Tibial nerve (tissue), 4 donors: ENCODE results near the gene KRT86. TPM values are rescaled to one million over a fixed set of nuclear protein-coding genes. Genes with fewer than 3 reads are reported as not detected.
A peak's percentile ranks its signal among the peaks of the same experiment; 100 is the strongest.

Source experiments
- DNase-seq, 2 donors: peaks; one replicate each; pipeline ENCODE4 v3.0.0-alpha.2; 2019; ENCODE audit warnings: low spot score in 2 of 2
- H3K27ac ChIP-seq, 4 donors: fragments of 200-600 bp; sonication (generic) in 3 of 4; one replicate each; pipeline ENCODE4 v1.5.1; 2017 to 2019; ENCODE audit warnings: mild to moderate bottlenecking in 1 of 4
- H3K27me3 ChIP-seq, 2 donors: fragments of 200-600 bp; sonication (generic) in 1 of 2; one replicate each; pipeline versions ENCODE4 v1.5.1 to v1.6.0; 2017 to 2019
- H3K36me3 ChIP-seq, 3 donors: fragments of 200-600 bp; sonication (generic); one replicate each; pipeline ENCODE4 v1.5.1; 2018 to 2019
- H3K4me1 ChIP-seq, 4 donors: fragments of 200-600 bp; sonication (generic) in 3 of 4; one replicate each; pipeline ENCODE4 v1.5.1; 2017 to 2019
- H3K4me3 ChIP-seq, 4 donors: fragments of 200-600 bp; sonication (generic) in 3 of 4; one replicate each; pipeline ENCODE4 v1.5.1; 2017 to 2019; ENCODE audit warnings: mild to moderate bottlenecking in 1 of 4, moderate library complexity in 1 of 4
- H3K9me3 ChIP-seq, 4 donors: fragments of 200-600 bp; sonication (generic) in 3 of 4; one replicate each; pipeline ENCODE4 v1.5.1; 2017 to 2019
- CTCF ChIP-seq, 5 experiments: fragments of 200-600 bp in 3 of 5; fragments of 450-650 bp in 2 of 5; sonication (generic) in 3 of 5; IDR thresholded peaks; one replicate each; pipeline ENCODE4 v1.5.1; 2016 to 2019; ENCODE audit warnings: antibody characterized with exemption in 5 of 5, mild to moderate bottlenecking in 3 of 5, moderate library complexity in 2 of 5
- EP300 ChIP-seq, 2 donors: sonication (generic); formaldehyde crosslinking; IDR thresholded peaks; one replicate each; pipeline ENCODE4 v1.6.1; 2017; ENCODE audit warnings: antibody characterized with exemption in 2 of 2, mild to moderate bottlenecking in 1 of 2
- POLR2A ChIP-seq, 2 donors: fragments of 450-650 bp; IDR thresholded peaks; one replicate each; pipeline ENCODE4 v1.6.1; 2017; ENCODE audit warnings: antibody characterized with exemption in 2 of 2, mild to moderate bottlenecking in 2 of 2, moderate library complexity in 2 of 2
- WGBS, 2 donors: methylation state at CpG; one replicate each; pipeline ENCODE4 v1.1.5; 2018; 5-methylcytosine and 5-hydroxymethylcytosine counted together
- total RNA-seq, 4 donors: library from RNA; depleted of rRNA; stranded (reverse); fragments of >200 nt; gene quantifications; one replicate each; pipeline ENCODE4 v1.1.0, GENCODE V29; 2016

KRT86 gene
- total RNA-seq, 4 donors from 2014 or later: not detected

GRCh38 chr12:52324153-52324444 lies 49.7 kb downstream of the KRT86 start:
- Histone ChIP-seq H3K27ac (no peak overlapping the region), H3K4me1 (no peaks in the 10 kb centered on the region), H3K4me3 (no peak overlapping the region), H3K36me3 (no peaks in the 10 kb centered on the region), H3K9me3 (no peaks in the 10 kb centered on the region), H3K27me3 (peaks cover 0 to 31% of the 10 kb centered on the region in 2 donors)
- no peak for DNase-seq
- WGBS, 2 donors: 82 to 92% methylated on average over 1 to 3 of the region's 3 CpGs
- TF ChIP-seq EP300 (IDR thresholded peaks at IDR 0.05) (no peak), CTCF (IDR thresholded peaks at IDR 0.05) (no peak), POLR2A (IDR thresholded peaks at IDR 0.05) (no peak)

GRCh38 chr12:52327052-52327829 lies 52.8 kb downstream of the KRT86 start:
- H3K36me3 ChIP-seq: no peaks in the 10 kb centered on the region
- TF ChIP-seq CTCF (IDR thresholded peaks at IDR 0.05): peak; percentile 53 to 68 (median 64)
- TF ChIP-seq POLR2A (IDR thresholded peaks at IDR 0.05): no peak
- H3K27me3 ChIP-seq: peaks cover 0 to 3% of the 10 kb centered on the region in 2 donors
- no peaks in the 10 kb centered on the region for H3K9me3 ChIP-seq
- 44 to 45% methylated on average over 11 of the region's 11 CpGs for WGBS, 2 donors
- H3K27ac ChIP-seq: no peak overlapping the region
- peak; percentile 35 to 74 for DNase-seq
- H3K4me3 ChIP-seq: no peak overlapping the region
- no peaks in the 10 kb centered on the region for H3K4me1 ChIP-seq

- no peak for DNase-seq
These were observed 53.5 kb downstream of the KRT86 start for GRCh38 chr12:52327830-52328500.

GRCh38 chr12:52331039-52331438 lies 56.6 kb downstream of the KRT86 start:
- Histone ChIP-seq H3K9me3 (peaks cover 0 to 10% (median 2%) of the 10 kb centered on the region in 4 donors), H3K4me1 (no peaks in the 10 kb centered on the region), H3K36me3 (no peaks in the 10 kb centered on the region), H3K4me3 (no peak overlapping the region), H3K27me3 (peaks cover 0 to 3% of the 10 kb centered on the region in 2 donors), H3K27ac (no peak overlapping the region)
- DNase-seq: no peak
- no peak for TF ChIP-seq CTCF (IDR thresholded peaks at IDR 0.05)
- TF ChIP-seq POLR2A (IDR thresholded peaks at IDR 0.05): no peak
- TF ChIP-seq EP300 (IDR thresholded peaks at IDR 0.05): no peak
- 54 to 67% methylated on average over 1 of the region's 1 CpG for WGBS, 2 donors

More at GRCh38 chr12:52327830-52328500, 53.5 kb downstream of the KRT86 start:
- Histone ChIP-seq H3K27me3 (peaks cover 0 to 3% of the 10 kb centered on the region in 2 donors), H3K27ac (no peak overlapping the region), H3K4me1 (no peaks in the 10 kb centered on the region), H3K4me3 (no peak overlapping the region), H3K9me3 (no peaks in the 10 kb centered on the region), H3K36me3 (no peaks in the 10 kb centered on the region)
- TF ChIP-seq EP300 (IDR thresholded peaks at IDR 0.05) (no peak), POLR2A (IDR thresholded peaks at IDR 0.05) (no peak), CTCF (IDR thresholded peaks at IDR 0.05) (no peak)
- 70% methylated on average over 10 of the region's 10 CpGs for WGBS, 2 donors

- Histone ChIP-seq H3K27ac (no peak overlapping the region), H3K36me3 (no peaks in the 10 kb centered on the region), H3K4me1 (no peaks in the 10 kb centered on the region), H3K9me3 (peaks cover 0 to 16% (median 5%) of the 10 kb centered on the region in 4 donors), H3K27me3 (peaks cover 0 to 3% of the 10 kb centered on the region in 2 donors), H3K4me3 (no peak overlapping the region)
- 64 to 72% methylated on average over 3 of the region's 3 CpGs for WGBS, 2 donors
- no peak for DNase-seq
- no peak for TF ChIP-seq EP300 (IDR thresholded peaks at IDR 0.05)
- no peak for TF ChIP-seq POLR2A (IDR thresholded peaks at IDR 0.05)
- no peak for TF ChIP-seq CTCF (IDR thresholded peaks at IDR 0.05)
These were observed 57.4 kb downstream of the KRT86 start for GRCh38 chr12:52331833-52332232.
